SK-N-SH treated with all-trans-retinoic acid at 6 μM for 48 hours (cell line): Measurements from ENCODE around the gene XRCC3.

Source experiments
- ATAC-seq: fragments of 200-7000 bp; cut with Tn5 transposase; 3 replicates; pipeline ENCODE4 v1.9.1; 2020; ENCODE audit warnings: mild to moderate bottlenecking, moderate library complexity
- ARNTL ChIP-seq: fragments of 450-650 bp; formaldehyde crosslinking; IDR thresholded peaks from 2 replicates; pipeline ENCODE4 v1.5.0; 2020; ENCODE audit warnings: low read depth, mild to moderate bottlenecking, moderate library complexity, borderline replicate concordance
- BACH2 ChIP-seq: fragments of 250-450 bp; sonication (Bioruptor Pico); IDR thresholded peaks from 2 replicates; pipeline ENCODE4 v1.9.0; 2021; ENCODE audit warnings: mild to moderate bottlenecking, borderline replicate concordance
- CREB5 ChIP-seq: fragments of 250-450 bp; sonication (Bioruptor Pico); IDR thresholded peaks from 2 replicates; pipeline ENCODE4 v1.5.1; 2020; ENCODE audit warnings: low read depth, mild to moderate bottlenecking, moderate library complexity
- CSDC2 ChIP-seq: fragments of 250-450 bp; sonication (Bioruptor Pico); IDR thresholded peaks from 2 replicates; pipeline ENCODE4 v1.5.0; 2020; ENCODE audit warnings: mild to moderate bottlenecking, moderate library complexity
- CSRNP3 ChIP-seq: fragments of 250-450 bp; sonication (Bioruptor Pico); IDR thresholded peaks from 2 replicates; pipeline ENCODE4 v1.5.1; 2021; ENCODE audit warnings: mild to moderate bottlenecking, moderate library complexity
- ESRRG ChIP-seq: fragments of 250-450 bp; sonication (Bioruptor Pico); IDR thresholded peaks from 2 replicates; pipeline ENCODE4 v1.6.1; 2021; ENCODE audit warnings: mild to moderate bottlenecking
- GLIS3 ChIP-seq: fragments of 250-450 bp; sonication (Bioruptor Pico); IDR thresholded peaks from 2 replicates; pipeline ENCODE4 v1.5.0; 2020; ENCODE audit warnings: mild to moderate bottlenecking, moderate library complexity
- ISL1 ChIP-seq: fragments of 250-450 bp; sonication (Bioruptor Pico); IDR thresholded peaks from 2 replicates; pipeline ENCODE4 v2.1.2; 2022; ENCODE audit warnings: mild to moderate bottlenecking, moderate library complexity
- OSR1 ChIP-seq: fragments of 250-450 bp; sonication (Bioruptor Pico); IDR thresholded peaks from 2 replicates; pipeline ENCODE4 v1.8.0; 2022; ENCODE audit warnings: moderate library complexity, mild to moderate bottlenecking, inconsistent platforms
- PPARA ChIP-seq: fragments of 250-450 bp; sonication (Bioruptor Pico); IDR thresholded peaks from 2 replicates; pipeline ENCODE4 v1.5.0; 2020; ENCODE audit warnings: mild to moderate bottlenecking, borderline replicate concordance
- RARB ChIP-seq: fragments of 250-450 bp; sonication (Bioruptor Pico); IDR thresholded peaks from 2 replicates; pipeline ENCODE4 v1.8.0; 2021; ENCODE audit warnings: mild to moderate bottlenecking, moderate library complexity
- SNAI2 ChIP-seq: fragments of 250-450 bp; sonication (Bioruptor Pico); IDR thresholded peaks from 2 replicates; pipeline ENCODE4 v1.5.0; 2020; ENCODE audit warnings: mild to moderate bottlenecking, moderate library complexity
- TCF4 ChIP-seq: fragments of 250-450 bp; sonication (Bioruptor Pico); IDR thresholded peaks from 2 replicates; pipeline ENCODE4 v1.8.0; 2021; ENCODE audit warnings: mild to moderate bottlenecking, moderate library complexity, borderline replicate concordance
- TOX ChIP-seq: fragments of 250-450 bp; sonication (Bioruptor Pico); IDR thresholded peaks from 2 replicates; pipeline ENCODE4 v1.8.0; 2021; ENCODE audit warnings: mild to moderate bottlenecking, moderate library complexity, borderline replicate concordance
- TSHZ2 ChIP-seq: fragments of 250-450 bp; sonication (Bioruptor Pico); IDR thresholded peaks from 2 replicates; pipeline ENCODE4 v1.5.0; 2020; ENCODE audit warnings: mild to moderate bottlenecking, moderate library complexity
- ZC3H10 ChIP-seq: fragments of 250-450 bp; sonication (Bioruptor Pico); IDR thresholded peaks from 2 replicates; pipeline ENCODE4 v1.5.1; 2021; ENCODE audit warnings: mild to moderate bottlenecking, moderate library complexity
- ZFP3 ChIP-seq: fragments of 250-450 bp; sonication (Bioruptor Pico); IDR thresholded peaks from 2 replicates; pipeline ENCODE4 v1.5.0; 2020; ENCODE audit warnings: mild to moderate bottlenecking, moderate library complexity
- ZFP30 ChIP-seq: fragments of 450-650 bp; formaldehyde crosslinking; IDR thresholded peaks from 2 replicates; pipeline ENCODE4 v1.5.0; 2022; ENCODE audit warnings: mild to moderate bottlenecking, moderate library complexity
- ZNF565 ChIP-seq: fragments of 450-650 bp; formaldehyde crosslinking; conservative IDR thresholded peaks from 2 replicates; pipeline ENCODE4 v1.5.0; 2020; ENCODE audit warnings: low read depth, mild to moderate bottlenecking, moderate library complexity
- ZNF70 ChIP-seq: fragments of 450-650 bp; formaldehyde crosslinking; IDR thresholded peaks from 2 replicates; pipeline ENCODE4 v1.5.0; 2020; ENCODE audit warnings: mild to moderate bottlenecking, moderate library complexity
- TF ChIP-seq, protein P1 (sequence below): fragments of 250-450 bp; sonication (Bioruptor Pico); IDR thresholded peaks from 2 replicates; pipeline ENCODE4 v1.8.0; 2021; ENCODE audit warnings: low read depth, mild to moderate bottlenecking, moderate library complexity, borderline replicate concordance
- TF ChIP-seq, protein P2 (sequence below): fragments of 250-450 bp; sonication (Bioruptor Pico); IDR thresholded peaks from 2 replicates; pipeline ENCODE4 v1.8.0; 2020; ENCODE audit warnings: mild to moderate bottlenecking, moderate library complexity, borderline replicate concordance

Gene XRCC3

DNA sequence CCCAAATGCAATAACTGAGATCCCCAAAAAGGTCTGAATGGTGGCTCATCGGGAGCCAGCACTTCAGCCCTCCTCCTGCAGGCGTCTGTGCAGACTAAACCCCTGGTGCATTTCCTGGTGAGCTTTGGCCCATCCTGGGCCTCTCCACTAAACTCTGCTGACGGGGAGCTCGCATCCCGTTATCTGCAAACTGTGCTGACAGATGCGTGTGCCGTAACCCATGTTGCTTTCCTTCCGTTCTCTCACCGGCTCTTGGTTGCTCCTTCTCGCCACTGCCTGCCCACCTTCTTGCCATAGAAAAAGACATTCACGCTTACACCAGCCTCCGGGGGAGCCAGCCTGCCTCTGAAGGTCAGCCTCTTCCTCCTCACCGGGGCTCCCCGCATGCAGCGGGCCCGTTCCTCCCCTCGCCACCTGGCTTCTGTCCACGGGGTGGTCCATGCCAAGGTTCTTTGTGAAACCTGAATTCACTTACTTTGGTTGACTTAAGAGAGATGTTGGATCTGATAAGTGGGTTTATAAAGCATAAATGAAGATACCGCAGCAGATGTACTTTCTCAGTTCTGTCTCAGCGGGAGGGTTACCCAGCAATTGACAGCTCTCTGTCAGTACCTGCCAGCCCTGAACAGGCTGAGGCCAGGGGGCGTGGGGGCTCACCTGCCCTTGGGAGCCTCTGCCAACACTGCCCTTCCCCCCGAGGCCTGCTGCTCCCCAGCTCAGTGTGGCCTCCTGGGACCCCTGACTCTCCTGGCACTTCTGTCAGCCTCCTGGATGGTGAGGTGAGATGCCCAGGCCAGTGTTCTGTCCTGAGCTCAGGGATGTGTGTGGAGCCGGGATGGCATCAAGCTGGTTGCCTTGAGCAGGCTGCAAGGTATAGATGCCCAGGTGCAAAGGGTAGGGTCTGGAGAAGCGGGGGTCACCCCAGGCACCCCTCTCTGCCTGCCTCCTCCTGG, 14.5 kb upstream of the XRCC3 start:
- ATAC-seq, result no peak
- TF ChIP-seq RARB (CRISPR knock-in tag) (no peak), ZNF70 (no peak), ZFP30 (CRISPR knock-in tag) (no peak), ARNTL (CRISPR knock-in tag) (no peak), TCF4 (CRISPR knock-in tag) (no peak)
- TF ChIP-seq, protein P1, sequence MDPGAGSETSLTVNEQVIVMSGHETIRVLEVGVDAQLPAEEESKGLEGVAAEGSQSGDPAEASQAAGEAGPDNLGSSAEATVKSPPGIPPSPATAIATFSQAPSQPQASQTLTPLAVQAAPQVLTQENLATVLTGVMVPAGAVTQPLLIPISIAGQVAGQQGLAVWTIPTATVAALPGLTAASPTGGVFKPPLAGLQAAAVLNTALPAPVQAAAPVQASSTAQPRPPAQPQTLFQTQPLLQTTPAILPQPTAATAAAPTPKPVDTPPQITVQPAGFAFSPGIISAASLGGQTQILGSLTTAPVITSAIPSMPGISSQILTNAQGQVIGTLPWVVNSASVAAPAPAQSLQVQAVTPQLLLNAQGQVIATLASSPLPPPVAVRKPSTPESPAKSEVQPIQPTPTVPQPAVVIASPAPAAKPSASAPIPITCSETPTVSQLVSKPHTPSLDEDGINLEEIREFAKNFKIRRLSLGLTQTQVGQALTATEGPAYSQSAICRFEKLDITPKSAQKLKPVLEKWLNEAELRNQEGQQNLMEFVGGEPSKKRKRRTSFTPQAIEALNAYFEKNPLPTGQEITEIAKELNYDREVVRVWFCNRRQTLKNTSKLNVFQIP (CRISPR knock-in tag), result no peak

- no peak for TF ChIP-seq PPARA
- TF ChIP-seq, protein P1 (CRISPR knock-in tag), result no peak
- TF ChIP-seq ZNF565 (CRISPR knock-in tag), result no peak
- no peak for TF ChIP-seq TSHZ2 (CRISPR knock-in tag)
- TF ChIP-seq, protein P2, sequence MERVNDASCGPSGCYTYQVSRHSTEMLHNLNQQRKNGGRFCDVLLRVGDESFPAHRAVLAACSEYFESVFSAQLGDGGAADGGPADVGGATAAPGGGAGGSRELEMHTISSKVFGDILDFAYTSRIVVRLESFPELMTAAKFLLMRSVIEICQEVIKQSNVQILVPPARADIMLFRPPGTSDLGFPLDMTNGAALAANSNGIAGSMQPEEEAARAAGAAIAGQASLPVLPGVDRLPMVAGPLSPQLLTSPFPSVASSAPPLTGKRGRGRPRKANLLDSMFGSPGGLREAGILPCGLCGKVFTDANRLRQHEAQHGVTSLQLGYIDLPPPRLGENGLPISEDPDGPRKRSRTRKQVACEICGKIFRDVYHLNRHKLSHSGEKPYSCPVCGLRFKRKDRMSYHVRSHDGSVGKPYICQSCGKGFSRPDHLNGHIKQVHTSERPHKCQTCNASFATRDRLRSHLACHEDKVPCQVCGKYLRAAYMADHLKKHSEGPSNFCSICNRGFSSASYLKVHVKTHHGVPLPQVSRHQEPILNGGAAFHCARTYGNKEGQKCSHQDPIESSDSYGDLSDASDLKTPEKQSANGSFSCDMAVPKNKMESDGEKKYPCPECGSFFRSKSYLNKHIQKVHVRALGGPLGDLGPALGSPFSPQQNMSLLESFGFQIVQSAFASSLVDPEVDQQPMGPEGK (CRISPR knock-in tag), result no peak
- TF ChIP-seq CREB5 (CRISPR knock-in tag), result no peak
- no peak for TF ChIP-seq TOX
- no peak for TF ChIP-seq CSRNP3 (CRISPR knock-in tag)
- TF ChIP-seq GLIS3 (CRISPR knock-in tag), result no peak
- TF ChIP-seq ISL1 (CRISPR knock-in tag), result no peak
- TF ChIP-seq SNAI2 (CRISPR knock-in tag), result no peak
- no peak for TF ChIP-seq ZFP3 (CRISPR knock-in tag)
- TF ChIP-seq TCF4 (CRISPR knock-in tag), result no peak
- TF ChIP-seq OSR1 (CRISPR knock-in tag), result no peak
- TF ChIP-seq ESRRG (CRISPR knock-in tag), result no peak
- no peak for TF ChIP-seq ARNTL (CRISPR knock-in tag)
- TF ChIP-seq ZC3H10 (CRISPR knock-in tag), result no peak
- no peak for TF ChIP-seq CSDC2
- no peak for TF ChIP-seq BACH2 (CRISPR knock-in tag)
- TF ChIP-seq, all 23 proteins: peak for 0
- no peak for ATAC-seq
Measured at GRCh38 chr14:103728721-103729120, 13.5 kb upstream of the XRCC3 start.
